ENCODE data around the gene YIPF7.

Gene YIPF7

DNA sequence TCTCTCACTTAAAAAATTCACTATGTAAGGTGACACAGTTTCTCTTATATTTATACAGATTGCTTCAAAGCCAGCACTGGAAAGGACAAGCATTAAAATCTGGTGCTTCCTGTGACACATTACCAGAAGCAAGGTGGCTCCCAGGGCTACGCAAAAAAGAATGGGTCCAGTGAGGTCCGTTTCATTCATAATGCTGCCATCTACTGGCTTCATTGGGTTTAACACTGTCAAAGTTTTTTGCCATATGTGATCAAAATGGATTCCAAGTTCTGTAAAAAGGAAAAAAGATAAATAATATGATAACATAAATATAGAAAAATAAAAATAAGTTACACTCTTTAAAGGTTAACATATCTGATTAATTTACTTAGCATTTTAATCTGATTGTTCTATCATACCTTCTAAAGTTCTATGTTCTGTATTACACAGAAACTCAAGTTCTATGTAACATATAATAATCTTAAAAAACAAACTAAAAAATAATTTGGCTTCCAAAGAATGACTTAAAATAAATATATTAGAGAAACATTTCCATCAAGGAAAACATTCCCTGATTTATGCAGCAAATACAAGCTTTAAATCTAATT is 22.1 kb downstream of the YIPF7 start:
- peak; percentile 70 for FAIRE-seq
- peak; percentile 13 for DNase-seq (ENCODE audit: insufficient read length, low spot score)

DNA sequence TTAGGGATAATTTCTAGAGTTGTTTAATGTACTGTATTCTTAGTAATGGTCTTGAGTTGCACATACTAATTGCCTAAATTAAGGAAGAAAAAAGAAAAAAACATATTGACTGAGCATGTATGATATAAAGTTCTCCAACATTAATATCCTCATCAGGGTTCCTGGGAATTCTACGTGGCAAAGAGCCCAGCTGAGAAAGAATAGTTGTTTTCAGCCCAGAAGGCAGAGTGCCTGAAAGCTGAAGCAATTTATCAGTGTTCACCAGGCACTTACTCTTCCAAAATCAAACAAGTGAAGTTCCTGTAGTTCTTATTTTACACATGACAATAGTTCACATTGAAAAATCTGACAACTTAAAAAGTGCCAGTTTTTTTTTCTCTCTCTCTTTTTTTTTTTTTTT is 27.7 kb downstream of the YIPF7 start:
- no peak for FAIRE-seq
- DNase-seq (ENCODE audit: insufficient read length, low spot score), result no peak

DNA sequence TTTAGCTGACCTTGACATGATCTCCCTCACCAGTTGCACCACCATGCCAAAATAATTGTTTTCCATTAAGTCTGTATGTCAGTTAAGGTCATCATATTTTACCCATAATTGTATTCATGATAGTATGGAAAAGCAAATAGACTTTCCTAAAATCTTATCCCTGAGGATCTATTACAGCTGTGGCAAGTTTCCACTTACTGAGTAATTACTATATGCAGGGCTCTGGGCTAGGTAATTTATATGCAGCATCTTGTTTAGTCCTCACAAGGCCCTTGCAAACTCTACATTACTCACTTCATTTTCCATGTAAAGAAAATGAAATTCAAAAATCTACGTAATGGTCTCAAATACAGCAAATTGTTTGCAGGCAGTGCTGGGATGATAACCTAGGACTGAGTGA is 34.8 kb downstream of the YIPF7 start:
- FAIRE-seq (no peak), DNase-seq (ENCODE audit: insufficient read length, low spot score) (no peak)

DNA sequence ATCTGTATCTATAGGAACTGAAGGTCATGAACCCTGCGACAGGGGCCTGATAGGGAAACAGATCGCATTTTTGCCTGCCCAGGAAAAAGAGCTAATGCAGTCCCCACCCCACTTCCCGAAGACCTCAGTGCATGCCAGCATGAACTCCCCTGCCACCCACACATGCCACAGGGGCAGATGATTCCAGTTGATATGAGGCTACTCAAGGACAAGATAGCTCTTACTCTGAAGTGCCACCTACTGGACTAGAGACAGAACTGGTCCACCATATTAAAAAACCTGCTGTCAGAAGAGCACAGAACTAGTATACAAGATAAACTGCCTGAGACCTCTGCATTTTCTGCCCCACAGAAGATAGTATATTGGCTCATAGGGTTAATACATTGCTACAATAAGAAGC is 68.0 kb downstream of the YIPF7 start:
- FAIRE-seq, result no peak
- DNase-seq (ENCODE audit: insufficient read length, low spot score), result no peak

DNA sequence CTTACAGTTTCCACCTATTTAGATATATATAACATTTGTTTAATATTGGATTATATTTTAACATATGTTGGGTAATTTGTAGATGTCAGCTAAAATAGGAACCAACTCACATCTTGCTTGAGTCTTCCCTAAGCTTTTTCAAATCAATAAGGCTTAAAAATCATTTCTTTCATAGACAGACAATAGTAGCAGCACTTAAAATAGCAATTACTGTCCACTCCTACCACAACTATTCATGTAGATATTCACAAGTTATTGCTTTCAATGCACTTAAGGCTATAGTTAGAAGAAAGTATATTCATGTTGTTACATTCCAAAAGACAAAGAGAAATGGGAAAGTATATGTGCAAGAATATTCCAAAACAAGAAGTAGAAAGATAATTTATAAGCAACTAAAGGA is 71.2 kb downstream of the YIPF7 start:
- FAIRE-seq, result no peak
- DNase-seq (ENCODE audit: insufficient read length, low spot score), result no peak

DNA sequence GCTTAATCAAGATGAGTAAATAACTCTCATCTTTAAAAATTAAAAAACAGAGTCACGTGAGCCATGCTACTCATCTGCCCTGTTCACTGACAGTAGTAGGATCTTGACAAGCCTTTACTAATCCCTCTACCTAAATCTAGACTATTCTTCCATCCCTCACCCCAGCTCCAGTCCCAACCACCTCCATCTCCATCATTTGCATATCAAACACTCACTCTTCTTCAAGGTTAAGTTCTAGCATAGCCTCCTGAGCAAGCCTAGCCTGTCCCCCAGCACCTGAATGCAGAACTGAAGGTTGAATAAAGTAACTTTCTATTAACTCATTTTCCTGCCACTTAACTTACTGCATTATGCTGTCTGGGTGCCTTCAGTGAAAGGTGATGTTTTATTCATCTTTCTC is 72.5 kb downstream of the YIPF7 start:
- FAIRE-seq (no peak), DNase-seq (ENCODE audit: insufficient read length, low spot score) (no peak)
